HG02763 (cell line): ENCODE measurements around the gene ASTN1.
"Not testable (repeated sequence)": the region's sequence is repeated elsewhere in the genome, so short reads cannot be mapped to it uniquely, and the experiment has no call there.

ENCODE experiments used
- ATAC-seq: cut with Tn5 transposase; IDR thresholded peaks from one replicate; pipeline ENCODE4 v1.9.1; 2021; ENCODE audit warnings: mild to moderate bottlenecking, moderate library complexity; ENCODE audit not compliant: unreplicated experiment

The ASTN1 gene

DNA sequence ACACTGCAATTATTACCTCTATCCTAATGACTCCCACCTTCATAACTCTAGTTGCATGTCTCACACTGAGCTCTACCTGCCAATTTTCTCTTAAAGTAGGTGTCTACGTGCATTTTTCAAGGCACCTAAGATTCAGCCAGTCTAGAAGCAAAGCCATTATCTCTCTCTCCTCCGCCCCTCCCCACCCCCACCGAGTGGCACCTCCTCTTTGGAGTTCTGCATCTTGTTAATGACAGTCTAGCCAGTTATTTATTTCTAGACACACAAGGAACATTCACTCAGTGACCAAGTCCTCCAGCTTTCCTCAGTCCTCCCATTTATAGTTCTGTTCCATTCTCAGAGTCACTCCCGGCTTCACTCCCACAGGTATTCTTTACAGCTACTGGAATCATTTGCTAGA lies 47.6 kb downstream of the ASTN1 start:
- no peak for ATAC-seq

DNA sequence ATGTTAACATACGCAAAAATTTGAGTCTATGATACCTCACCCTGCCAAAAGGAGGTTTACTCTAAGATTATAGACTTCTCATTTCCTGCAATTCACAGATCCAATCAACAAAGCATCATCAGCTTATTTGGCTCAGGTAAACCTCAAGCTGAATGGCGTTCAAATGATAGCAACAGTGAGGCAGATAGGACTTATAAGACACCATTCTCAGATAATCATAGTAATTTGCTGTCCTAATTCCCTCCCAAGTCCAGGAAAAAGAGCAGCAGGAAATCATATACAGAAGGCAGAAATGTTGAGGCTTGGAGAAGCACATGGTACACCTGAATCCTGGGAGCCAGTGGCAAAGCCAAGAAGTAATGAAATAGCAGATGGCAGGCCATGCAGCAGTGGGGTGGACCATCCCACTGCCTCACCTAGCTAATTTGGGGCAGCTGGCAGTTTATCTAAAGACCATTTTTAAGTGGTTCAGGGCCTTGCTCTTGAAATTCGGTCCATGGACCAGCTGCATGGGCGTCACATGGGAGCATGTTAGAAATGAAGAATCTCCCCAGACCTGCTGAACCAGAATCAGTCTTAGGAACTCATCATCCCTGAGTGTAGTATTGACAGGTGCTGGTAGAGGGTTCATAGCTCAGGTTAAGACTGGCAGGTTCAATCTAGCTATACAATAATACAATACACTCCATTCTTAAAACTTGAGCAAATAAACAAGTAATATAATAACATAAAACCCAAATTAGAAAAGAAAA lies 57.7 kb downstream of the ASTN1 start:
- ATAC-seq: no peak

DNA sequence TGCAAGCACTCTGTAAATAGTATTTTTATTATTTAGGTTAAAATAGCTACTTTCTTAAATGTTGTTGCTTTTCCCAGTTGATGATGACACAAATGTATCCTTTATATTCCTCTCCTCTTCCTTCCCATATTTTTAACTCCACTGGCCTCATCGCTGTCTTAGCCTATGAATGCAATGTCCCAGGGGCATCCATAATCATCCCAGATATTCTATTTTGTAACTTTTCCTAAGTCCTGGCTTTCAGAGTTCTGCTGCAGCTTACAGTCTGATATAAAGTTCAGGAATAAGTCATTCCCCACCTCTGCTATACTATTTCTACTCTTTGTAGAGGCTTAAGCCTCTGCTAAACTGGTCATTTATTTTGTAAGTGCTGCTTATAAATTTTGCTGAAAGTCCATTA lies 58.3 kb downstream of the ASTN1 start:
- ATAC-seq: no peak

DNA sequence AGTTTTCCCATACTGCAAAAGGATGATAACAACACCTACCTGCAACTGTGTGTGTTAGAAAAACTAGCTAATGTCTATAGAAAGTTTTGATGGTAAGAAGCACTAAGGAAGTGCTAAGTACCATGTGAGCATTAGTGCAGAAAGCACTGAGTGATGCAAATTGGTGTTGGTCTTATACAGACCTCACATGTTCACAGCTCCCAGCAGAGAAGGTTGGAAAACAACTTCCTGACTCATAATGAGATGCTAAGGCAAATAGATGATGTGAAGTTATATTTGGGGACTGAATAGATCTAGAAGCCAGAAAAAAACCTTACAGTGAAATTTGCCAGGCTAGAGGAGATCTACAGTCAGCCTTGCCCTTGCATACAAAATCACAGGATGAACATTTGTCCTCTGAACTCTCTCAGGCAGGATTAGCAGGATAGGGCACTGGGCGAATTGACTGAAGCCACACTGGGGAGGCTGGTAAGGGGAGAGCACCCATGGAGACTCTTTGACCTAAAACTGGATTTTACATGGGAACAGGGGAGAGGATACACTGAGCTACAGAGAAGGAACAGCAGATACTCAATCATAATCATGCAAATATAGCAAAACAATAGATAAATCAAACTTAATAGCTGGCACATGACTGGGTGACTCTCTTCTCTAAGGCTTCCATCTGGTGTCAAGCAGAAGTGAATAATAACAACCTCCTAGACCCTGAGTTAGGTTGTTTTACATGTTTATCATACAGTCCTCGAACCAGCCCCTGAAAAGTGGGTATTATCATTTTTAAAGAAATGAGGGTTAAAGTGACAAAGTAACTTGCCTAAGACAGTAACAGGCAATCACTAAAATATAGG lies 61.3 kb downstream of the ASTN1 start:
- no peak for ATAC-seq

DNA sequence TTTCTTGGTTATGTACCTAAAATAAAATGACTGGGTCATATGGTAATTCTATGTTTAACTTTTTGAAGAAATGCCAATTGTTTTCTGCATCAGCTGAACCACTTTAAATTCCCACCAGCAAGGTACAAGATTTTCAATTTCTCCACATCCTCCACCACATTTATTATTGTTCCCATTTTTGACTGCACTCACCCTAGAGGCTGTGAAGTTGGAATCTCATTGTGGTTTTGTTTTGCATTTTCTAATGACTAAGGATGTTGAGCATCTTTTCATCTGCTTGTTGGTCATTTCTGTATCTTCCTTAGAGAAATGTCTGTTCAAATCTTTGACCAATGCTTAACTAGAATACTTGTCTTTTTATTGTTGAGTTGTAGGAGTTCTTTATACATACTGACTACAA lies 72.5 kb downstream of the ASTN1 start:
- ATAC-seq: no peak

DNA sequence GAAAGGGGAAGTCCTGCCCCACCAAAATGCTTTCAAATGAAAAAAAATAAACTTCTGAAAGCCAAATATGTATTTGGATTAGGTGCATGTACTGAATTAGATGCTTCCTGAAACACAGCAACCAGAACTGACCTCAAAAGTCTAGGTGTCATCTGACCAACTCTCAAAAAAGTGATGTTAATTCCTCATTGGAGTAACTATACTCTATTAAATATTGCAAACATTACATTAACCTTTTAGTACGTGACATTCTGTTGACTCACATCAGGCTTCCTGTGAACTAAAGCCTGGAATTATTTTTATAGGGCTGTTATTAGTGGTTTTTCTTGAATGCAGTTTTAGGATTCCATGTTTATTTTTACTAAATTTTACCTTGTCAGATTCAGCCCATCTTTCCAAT lies 73.5 kb downstream of the ASTN1 start:
- no peak for ATAC-seq

DNA sequence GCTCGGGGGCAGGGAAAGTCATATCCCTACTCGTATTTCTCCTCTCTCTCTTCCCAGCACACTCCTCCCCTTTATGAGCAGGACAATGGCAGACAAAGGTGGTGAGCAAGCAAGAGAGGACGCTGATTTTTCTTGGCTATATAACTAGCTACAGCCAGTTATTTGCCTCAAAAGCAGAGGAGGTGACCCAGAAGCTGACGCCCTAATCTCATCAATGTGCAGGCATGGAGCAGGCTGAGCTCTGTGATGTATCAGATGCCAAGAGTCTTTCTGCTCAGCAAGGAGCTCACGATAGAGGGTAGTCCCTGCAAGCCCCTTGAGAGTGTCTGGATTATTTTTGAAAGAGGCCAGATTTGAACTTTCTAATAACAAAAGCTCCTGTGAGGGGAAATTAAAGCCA lies 75.5 kb downstream of the ASTN1 start:
- no peak for ATAC-seq

DNA sequence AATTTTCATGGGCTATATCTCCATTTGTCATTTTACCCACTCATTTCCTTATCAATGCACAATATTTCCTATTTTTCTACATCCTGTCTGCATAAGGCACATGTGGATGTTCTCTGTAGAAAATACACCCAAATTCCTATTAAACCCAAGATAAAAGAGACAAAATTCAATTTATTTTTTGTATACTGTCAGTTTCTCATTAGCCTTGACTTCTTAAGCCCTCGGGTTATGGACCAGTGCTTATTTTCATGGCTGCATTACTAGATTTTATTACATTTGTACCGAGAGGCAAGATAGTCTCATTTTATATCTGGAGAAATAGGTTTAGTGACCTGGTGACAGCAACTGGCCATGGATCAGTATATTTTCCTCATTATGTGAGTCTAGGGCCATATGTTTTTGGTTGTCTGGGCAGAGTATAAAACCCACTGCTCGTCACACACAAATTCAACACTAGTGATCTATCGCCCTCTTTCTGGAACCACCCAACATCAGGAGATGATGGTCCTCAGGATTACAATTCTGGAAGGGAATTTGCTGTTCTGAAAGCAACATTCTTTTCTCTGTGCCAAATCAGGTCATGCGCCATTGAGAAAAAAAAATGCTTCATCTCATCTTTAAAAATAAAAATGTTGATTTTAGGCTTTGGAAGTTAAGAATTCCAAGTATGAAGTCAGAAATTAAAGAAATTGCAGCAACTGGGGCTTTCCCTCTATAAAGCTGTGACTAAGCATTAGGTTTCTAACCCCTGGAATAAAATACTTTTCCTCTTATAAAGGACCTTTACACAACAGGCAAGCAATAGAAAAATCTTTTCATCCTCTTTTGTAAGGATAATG lies 81.4 kb downstream of the ASTN1 start:
- no peak for ATAC-seq

DNA sequence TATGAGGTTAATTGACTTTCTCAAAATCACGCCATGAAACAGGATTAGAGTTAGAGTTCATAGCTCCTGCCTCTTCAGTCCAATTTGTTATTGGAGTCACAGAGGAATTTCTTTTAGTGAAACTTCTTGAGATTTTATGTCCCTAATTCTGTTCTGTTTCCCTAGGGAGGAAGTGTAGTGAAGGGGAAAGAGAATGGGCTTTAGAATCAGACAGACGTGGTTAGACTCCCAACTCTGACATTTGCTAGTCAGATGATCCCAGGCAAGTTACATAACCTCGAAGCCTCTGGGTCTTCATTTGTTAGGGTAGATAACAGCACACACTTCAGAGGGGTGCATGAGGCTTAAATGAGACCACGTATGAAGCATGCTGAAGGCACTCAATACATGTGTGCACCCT lies 83.9 kb downstream of the ASTN1 start:
- no peak for ATAC-seq

DNA sequence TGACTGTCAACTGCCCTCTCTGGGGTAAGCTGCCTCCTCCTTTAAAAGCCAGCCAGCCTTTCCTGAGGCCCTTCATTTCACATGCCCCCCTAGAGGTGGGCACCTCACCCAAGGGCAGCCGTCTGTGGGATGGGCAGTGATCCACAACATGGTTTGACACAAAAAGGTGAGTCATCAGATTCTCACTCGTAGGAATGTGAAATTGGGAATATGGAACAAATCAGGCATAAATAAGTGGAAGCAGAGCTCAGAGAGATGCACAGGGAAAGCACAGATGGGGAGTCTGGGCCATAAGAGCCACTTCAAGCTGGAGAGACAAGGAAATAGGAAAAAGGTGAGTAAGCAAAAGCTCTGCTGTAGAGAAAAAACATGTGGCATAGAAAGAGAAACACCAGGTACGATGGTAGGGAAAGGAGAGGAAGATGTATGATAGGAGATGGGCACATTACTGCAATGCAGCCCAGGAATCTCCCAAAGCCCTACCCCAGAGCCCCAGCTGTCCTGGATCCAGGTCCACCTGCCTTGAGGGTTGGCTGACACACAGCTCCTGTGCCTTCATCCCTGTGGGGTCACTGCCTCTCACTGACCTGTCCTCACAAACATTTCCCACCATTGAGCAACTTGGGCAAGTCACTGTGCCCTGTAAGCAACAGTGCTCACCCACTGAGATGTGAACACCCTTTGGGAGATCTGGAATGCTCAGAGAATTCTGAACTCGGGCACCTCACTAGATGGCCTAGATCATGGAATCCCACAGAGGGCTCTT lies 86.6 kb downstream of the ASTN1 start:
- no peak for ATAC-seq

DNA sequence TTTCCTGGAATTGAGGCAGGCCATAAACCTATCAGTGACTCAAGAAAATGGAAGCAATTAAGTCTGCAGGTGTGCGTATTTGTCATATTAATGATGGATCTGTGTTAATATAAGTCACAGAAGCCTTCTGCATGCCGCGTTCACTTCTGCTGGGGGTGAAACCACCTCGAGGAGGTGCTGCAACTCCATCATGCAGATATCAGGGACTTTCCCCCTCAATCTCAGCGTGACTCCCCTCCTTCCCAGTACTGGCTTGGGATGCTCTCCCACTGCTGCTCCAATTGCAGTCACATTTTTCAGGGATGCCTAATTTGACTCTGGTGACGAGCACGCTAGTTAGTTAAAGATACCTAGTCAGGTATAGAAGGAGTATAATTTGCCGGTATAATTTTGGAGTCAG lies 87.5 kb downstream of the ASTN1 start:
- no peak for ATAC-seq

DNA sequence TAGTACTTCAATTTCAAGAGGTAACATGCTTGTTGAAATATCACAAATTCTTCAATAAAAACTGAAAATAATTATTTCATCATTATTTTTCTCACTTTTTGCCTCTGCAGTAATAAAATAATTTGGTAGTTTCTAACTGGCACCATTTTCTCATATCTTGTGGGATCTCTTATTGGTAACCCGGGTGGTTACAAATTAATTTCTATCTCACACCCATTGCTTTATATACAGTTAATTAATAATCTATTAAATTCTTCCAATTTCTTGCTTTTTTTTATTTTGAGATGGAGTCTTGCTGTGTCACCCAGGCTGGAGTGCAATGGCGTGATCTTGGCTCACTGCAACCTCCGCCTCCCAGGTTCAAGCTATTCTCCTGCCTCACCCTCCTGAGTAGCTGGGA lies 89.7 kb downstream of the ASTN1 start:
- ATAC-seq: not testable (repeated sequence)

DNA sequence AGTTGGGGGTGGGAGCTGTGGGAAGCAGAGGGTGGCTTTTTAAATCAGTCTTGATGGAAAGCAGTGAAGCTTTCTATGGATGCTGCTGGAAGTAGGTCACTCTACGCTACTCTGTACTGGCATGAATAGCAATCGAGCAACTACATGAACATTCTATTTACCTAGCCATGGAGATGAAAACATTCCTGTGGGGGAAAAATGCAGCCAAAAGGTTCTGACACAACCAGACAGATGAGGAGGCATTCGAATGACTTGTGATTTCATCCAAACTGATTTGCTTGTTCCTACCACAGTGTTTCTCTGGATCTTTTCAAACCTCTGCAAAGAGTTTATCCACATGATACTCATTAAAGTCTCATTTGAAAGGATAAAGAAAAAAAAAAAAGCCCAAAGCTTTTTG lies 95.0 kb downstream of the ASTN1 start:
- ATAC-seq: no peak

DNA sequence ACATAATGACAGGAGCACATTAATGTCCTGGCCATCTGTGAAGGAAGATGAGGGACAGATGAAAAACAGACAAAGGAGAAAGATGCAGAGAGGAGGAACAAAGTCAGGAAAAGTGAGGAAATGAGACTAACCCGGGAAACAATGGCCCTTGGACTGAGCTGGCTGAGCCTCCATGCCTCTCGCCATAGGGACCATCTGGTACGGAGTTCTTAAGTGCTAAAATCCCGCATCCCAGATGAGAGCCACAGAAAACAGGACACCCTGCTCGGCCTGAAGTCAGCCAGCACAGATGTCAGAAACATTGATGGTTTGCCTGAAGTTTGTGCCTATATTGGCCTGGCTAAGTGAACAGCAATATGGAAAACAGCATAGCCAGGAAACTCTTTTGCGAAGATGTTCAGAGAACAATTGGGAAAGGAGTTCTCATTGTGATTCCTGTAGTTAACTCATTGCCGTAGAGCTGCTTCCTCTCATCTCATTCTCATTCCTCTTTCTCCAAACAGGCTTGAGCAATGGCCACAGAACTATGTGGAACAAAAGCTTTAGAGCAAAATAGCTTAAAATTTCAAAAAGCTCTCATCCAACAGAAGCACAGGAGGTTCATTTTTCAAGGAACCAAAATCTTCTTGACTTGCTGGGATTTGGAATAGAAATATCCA lies 96.6 kb downstream of the ASTN1 start:
- no peak for ATAC-seq

DNA sequence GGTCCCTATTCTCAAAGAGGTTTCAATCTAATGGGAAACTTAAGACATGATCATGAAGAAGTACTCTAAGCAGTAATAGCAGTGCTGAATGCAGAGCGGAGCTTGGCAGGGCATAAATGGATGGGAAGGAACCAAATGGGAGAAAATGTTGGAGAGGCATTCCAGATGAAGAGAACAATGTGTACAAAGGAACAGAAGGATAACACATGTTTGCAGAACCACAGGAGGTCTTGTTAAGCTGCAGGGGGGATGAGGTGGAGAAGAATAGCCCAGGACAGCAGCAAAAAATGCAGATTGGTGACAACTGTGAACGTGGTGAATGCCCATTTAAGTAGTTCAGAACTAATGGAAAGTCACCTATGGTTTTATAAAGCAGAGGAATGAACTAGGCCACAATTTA lies 99.1 kb downstream of the ASTN1 start:
- ATAC-seq: no peak

DNA sequence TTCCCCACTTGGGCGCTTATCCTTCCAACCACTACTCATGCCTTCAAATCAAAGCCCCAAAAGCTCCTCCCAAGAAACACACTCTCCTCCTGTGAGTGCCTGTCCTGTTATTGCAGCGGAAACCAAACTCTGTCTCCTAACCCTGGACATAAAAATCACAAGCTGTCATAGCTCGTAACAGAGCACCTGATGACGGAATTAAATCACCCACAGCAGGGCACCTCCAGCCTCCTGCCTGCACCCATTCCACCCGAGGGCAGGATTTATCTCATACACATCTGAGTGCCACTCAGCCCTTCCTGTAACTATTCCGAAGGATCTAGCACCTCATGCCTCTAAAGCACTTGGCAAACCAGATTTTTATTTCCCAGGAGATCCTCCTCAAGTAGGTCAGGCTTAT lies 100.9 kb downstream of the ASTN1 start:
- no peak for ATAC-seq

DNA sequence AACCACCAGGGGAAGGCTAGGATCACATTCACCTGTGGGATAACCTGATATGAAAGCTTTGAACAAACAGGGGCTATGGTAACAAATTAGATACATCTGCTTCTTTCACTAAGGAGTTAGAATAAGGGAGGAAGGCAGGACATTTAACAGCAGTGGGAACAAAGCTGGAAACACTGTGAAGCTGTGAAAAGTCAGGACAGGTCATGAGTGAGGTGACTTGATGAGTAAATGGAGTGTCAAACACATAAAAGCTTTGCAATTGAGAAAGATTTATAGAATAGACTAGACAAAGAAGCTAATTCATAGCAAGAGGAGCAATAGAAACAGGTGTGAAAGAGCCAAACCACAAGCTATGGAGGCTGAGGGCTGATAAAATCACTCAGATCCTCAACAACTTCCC lies 110.0 kb downstream of the ASTN1 start:
- ATAC-seq: no peak

DNA sequence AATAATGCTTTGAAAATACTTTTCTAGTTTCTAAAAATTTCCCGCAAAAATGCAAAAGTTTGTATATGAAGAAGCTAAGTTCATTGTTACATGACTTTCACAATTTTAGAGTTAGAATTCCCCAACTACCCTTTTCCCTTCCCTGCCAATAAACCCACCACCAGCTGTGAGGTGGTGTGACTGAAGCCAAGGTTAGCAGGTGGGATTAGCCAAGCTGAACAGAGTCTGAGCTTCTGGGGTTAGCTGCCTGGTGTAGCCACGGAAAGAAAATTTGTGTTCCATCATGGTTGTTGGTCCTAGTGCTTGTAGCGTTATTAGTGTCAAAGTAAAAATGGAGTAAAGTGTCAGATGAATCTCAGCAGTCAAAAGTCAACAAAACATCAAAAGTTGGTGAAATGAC lies 110.9 kb downstream of the ASTN1 start:
- no peak for ATAC-seq

DNA sequence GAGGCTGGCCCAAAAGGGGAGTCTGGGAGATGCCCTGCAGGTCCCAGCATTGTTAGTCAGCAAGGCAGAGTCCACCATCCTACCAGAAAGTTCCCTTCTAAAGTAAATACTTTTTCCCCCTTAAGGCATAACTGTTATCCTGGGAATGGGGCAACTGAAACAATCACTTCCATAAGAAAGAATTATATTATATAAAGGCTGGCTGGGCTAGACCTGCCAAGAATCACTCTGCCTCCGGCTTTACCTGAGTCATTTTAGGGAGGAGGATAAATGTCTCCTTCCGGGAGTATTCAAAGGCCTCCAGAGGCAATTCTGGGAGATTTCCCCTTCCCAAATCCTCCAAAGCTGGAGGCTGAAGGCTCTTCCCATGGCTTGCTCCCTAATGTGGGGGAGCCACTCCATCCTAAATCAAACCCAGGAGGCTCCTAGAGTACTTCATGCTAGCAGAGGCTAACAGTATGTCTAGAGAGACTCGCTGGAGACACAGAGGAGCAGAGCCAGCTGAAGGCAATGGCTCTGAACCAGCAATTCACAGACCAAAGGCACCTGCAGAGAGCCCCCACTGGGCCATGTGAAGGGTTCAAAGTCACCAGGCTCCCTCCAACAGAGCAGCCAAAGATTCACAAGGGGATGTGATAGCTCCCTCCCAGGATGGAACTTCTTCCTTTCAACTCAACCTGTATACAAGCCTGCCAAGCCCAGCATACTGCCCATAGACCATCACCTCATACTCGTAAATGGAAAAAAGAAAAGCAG lies 116.0 kb downstream of the ASTN1 start:
- no peak for ATAC-seq

DNA sequence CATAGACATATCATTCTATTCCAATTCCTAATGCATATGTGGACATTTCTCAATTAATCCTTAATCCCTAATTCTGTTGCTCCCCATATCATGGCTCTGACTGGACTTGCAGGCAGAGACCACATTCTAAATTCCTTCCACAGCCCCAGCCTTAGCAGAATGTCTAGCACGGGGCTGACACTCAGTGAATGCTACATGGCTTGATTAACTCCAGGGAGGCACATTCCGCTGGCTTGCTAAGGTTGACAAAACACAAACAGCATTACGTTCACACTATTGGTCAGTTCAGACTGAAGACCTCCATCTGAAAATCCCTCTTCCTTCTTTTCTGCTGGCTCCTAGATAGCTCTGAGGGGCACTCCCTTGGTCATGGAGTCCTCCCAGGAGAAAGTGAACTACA lies 119.4 kb downstream of the ASTN1 start:
- ATAC-seq: no peak
